Heart left ventricle (tissue), 16 donors: ENCODE measurements around the gene NKAIN2. TPM values are rescaled to one million over a fixed set of nuclear protein-coding genes. Genes with fewer than 3 reads are reported as not detected.

Experiments
- ATAC-seq, 4 donors: fragments of 200-7000 bp; cut with Tn5 transposase; one replicate each; pipeline ENCODE4 v1.9.1; 2020 to 2022; ENCODE audit warnings: moderate library complexity in 4 of 4, mild to moderate bottlenecking in 3 of 4, moderate number of reproducible peaks in 1 of 4
- DNase-seq, 5 donors: peaks; one replicate each; pipeline ENCODE4 v3.0.0-alpha.2; 2020
- H3K27ac ChIP-seq, 12 donors: fragments of 200-600 bp; sonication (generic) in 4 of 12; one replicate each; pipeline versions ENCODE4 v1.5.0 to v1.8.0; 2016 to 2022; ENCODE audit warnings: mild to moderate bottlenecking in 2 of 12
- H3K27me3 ChIP-seq, 9 donors: fragments of 200-600 bp; sonication (generic) in 2 of 9; one replicate each; pipeline versions ENCODE4 v1.5.1 to v1.8.0; 2016 to 2022; ENCODE audit warnings: mild to moderate bottlenecking in 3 of 9
- H3K36me3 ChIP-seq, 9 donors: fragments of 200-600 bp; sonication (generic) in 2 of 9; one replicate each; pipeline versions ENCODE4 v1.5.0 to v1.8.0; 2018 to 2022; ENCODE audit warnings: mild to moderate bottlenecking in 2 of 9
- H3K4me1 ChIP-seq, 12 donors: fragments of 200-600 bp; sonication (generic) in 4 of 12; one replicate each; pipeline versions ENCODE4 v1.5.0 to v1.8.0; 2016 to 2022; ENCODE audit warnings: mild to moderate bottlenecking in 3 of 12
- H3K4me3 ChIP-seq, 12 donors: fragments of 200-600 bp; sonication (generic) in 4 of 12; one replicate each; pipeline versions ENCODE4 v1.5.0 to v1.8.0; 2017 to 2022; ENCODE audit warnings: mild to moderate bottlenecking in 9 of 12, moderate library complexity in 4 of 12
- H3K9me3 ChIP-seq, 12 donors: fragments of 200-600 bp; sonication (generic) in 4 of 12; one replicate each; pipeline versions ENCODE4 v1.5.0 to v1.8.0; 2016 to 2022; ENCODE audit warnings: mild to moderate bottlenecking in 1 of 12
- POLR2A ChIP-seq, 2 donors: fragments of 450-650 bp; IDR thresholded peaks; one replicate each; pipeline ENCODE4 v1.6.1; 2017; ENCODE audit warnings: antibody characterized with exemption in 2 of 2, mild to moderate bottlenecking in 2 of 2, moderate library complexity in 2 of 2
- WGBS, 4 donors: extraction: QIAGEN DNeasy Blood & Tissue Kit in 2 of 4; methylation state at CpG; one replicate each; pipeline versions ENCODE4 v1.1.5 to v1.1.7; 2013 to 2018; 5-methylcytosine and 5-hydroxymethylcytosine counted together
- intact Hi-C, 10 donors: fragments of 100-400 bp; cut with DNase I; formaldehyde crosslinking; loops; one replicate each; pipeline versions ENCODE4 v1.11.1 to v1.14.2; 2022
- polyA plus RNA-seq, 2 donors: library from polyadenylated mRNA; stranded (reverse); fragments of 200-250 nt; gene quantifications; one replicate each; pipeline ENCODE4 v1.2.3, GENCODE V29; 2013
- total RNA-seq, 9 donors: library from RNA; depleted of rRNA in 2 of 9; stranded (reverse); fragments of >200 nt in 2 of 9; fragmentation: NEBNext Ultra II Directional in 3 of 9; extraction: Animal tissue kit (Norgen Biotek cat#: 25700) in 3 of 9; gene quantifications; one replicate each; pipeline versions ENCODE4 v1.1.0 to v1.2.4, GENCODE V29; 2016 to 2023
- TF ChIP-seq, protein P1 (sequence below), 12 donors: fragments of 200-600 bp; sonication (generic) in 4 of 12; IDR thresholded peaks; one replicate each; pipeline versions ENCODE4 v1.5.0 to v1.8.0; 2018 to 2022; ENCODE audit warnings: antibody characterized with exemption in 12 of 12, mild to moderate bottlenecking in 5 of 12
- donor health status: ischemic (EF 13 %, LVEDD 7.1; RV severe dilation, severe dysfunction).
- donor health status: healthy with polysubstance abuse.
- donor health status: DM: no; HTN: yes; CAD: no.
- donor health status: DM: no; HTN: no; CAD: no.
- donor health status: ischemic (EF 25% LVEDD 6.9; RV normal size, moderate dysfunction).
- donor health status: ischemic (EF 25% LVEDD 5.7; RV mildly dilated, moderate dysfunction).
- donor health status: healthy.
- donor health status: DM: yes; HTN: yes; CAD: no.
- donor health status: ischemic (EF 35%, LVEDD 5.7; RV mildly dilated, moderate dysfunction).
- donor health status: nonischemic (EF 11% LVEDD 7.7; RV severe dilation, severe dysfunction).
- donor health status: DM: yes; HTN: yes; CAD: no.
- donor health status: PGD.
- donor health status: ischemic (EF 29% LVEDD 5.4; RV normal size, mild dysfunction).
- donor health status: nonischemic (EF 23%, LVEDD 6.1; RV moderate dilation, normal function).

The NKAIN2 gene
- total and polyA plus RNA-seq, 11 donors: 0.19 to 0.83 (median 0.33) TPM; not detected in 2

DNA sequence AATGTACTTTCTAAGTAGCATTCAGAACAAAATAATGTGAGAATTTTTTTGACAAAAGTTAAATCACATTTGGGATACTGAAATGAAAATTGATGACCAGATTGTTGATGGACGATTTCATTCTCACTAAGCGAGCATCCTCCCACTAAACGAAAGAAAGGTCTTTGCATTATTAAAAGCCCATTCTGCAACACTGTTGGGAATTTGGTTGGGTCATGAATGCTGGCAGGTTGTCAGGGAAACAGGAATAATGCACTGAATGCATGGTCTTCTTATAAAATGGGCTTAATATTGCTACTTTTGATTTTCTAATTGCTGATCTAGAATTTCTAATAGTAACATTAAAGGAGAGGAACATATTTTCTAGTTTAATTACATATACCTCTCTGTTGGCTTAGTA lies 229.8 kb downstream of the NKAIN2 start:
- ATAC-seq: no peak
- Histone ChIP-seq H3K4me1 (no peaks in the 10 kb centered on the region), H3K9me3 (no peaks in the 10 kb centered on the region), H3K36me3 (no peaks in the 10 kb centered on the region), H3K4me3 (no peak overlapping the region), H3K27me3 (no peaks in the 10 kb centered on the region), H3K27ac (no peak overlapping the region)
- no peak for DNase-seq
- 77 to 86% (median 81%) methylated on average over 3 of the region's 3 CpGs for WGBS, 4 donors
- intact Hi-C loops: no loop called here
- TF ChIP-seq POLR2A (IDR thresholded peaks at IDR 0.05): no peak
- TF ChIP-seq, protein P1, sequence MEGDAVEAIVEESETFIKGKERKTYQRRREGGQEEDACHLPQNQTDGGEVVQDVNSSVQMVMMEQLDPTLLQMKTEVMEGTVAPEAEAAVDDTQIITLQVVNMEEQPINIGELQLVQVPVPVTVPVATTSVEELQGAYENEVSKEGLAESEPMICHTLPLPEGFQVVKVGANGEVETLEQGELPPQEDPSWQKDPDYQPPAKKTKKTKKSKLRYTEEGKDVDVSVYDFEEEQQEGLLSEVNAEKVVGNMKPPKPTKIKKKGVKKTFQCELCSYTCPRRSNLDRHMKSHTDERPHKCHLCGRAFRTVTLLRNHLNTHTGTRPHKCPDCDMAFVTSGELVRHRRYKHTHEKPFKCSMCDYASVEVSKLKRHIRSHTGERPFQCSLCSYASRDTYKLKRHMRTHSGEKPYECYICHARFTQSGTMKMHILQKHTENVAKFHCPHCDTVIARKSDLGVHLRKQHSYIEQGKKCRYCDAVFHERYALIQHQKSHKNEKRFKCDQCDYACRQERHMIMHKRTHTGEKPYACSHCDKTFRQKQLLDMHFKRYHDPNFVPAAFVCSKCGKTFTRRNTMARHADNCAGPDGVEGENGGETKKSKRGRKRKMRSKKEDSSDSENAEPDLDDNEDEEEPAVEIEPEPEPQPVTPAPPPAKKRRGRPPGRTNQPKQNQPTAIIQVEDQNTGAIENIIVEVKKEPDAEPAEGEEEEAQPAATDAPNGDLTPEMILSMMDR (IDR thresholded peaks at IDR 0.05): no peak

DNA sequence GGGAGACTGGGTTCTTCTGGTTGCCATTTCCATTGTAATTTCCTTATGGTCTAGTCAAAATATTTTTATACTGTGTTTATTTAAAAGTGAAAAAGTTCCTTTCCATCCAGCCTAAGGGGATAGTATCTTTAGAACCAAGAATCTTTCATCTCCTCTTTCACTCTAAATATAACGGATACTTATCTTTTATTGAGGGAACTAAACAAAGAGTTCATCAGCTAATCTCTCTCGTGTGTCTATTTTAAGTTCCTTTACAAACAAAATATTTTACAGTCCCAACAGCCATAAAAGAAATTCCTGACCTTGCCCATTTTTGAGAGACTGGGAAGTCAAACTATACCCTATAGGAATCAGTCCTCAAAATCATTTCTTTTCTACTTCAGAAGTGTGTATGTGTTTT lies 232.7 kb downstream of the NKAIN2 start:
- Histone ChIP-seq H3K27me3 (no peaks in the 10 kb centered on the region), H3K4me1 (no peaks in the 10 kb centered on the region), H3K4me3 (no peak overlapping the region), H3K27ac (no peak overlapping the region), H3K36me3 (no peaks in the 10 kb centered on the region), H3K9me3 (no peaks in the 10 kb centered on the region)
- WGBS, 4 donors: 8 to 20% (median 13%) methylated on average over 2 of the region's 2 CpGs
- intact Hi-C loops: no loop called here
- ATAC-seq (no peak), DNase-seq (no peak)
- TF ChIP-seq POLR2A (IDR thresholded peaks at IDR 0.05): no peak
- TF ChIP-seq, protein P1 (IDR thresholded peaks at IDR 0.05): no peak

DNA sequence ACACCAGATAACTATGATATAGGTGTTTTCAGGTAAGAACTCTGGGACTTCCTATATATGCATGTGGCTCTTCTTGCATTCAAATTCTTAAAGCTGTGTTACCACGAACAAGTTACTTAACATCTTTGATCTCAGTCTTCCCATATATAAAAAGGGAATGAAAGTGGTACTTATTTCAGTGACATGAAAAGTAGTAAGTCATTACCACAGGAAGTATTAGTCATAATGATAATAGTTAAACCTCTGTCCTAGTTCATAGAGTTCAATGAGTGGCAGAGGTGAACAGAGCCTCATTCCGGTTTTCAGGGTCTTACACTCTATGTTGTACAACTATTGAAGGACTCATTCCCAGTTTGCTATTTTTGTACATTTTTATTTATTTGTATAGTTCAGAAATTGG lies 237.0 kb downstream of the NKAIN2 start:
- TF ChIP-seq, protein P1 (IDR thresholded peaks at IDR 0.05): no peak
- no peak for TF ChIP-seq POLR2A (IDR thresholded peaks at IDR 0.05)
- Histone ChIP-seq H3K4me3 (no peak overlapping the region), H3K27me3 (no peaks in the 10 kb centered on the region), H3K27ac (no peak overlapping the region), H3K36me3 (no peaks in the 10 kb centered on the region), H3K4me1 (no peaks in the 10 kb centered on the region), H3K9me3 (no peaks in the 10 kb centered on the region)
- intact Hi-C loops: no loop called here
- DNase-seq (no peak), ATAC-seq (no peak)
- whole genome bisulfite sequencing, 4 donors: 61 to 79% (median 75%) methylated on average over 2 of the region's 2 CpGs

DNA sequence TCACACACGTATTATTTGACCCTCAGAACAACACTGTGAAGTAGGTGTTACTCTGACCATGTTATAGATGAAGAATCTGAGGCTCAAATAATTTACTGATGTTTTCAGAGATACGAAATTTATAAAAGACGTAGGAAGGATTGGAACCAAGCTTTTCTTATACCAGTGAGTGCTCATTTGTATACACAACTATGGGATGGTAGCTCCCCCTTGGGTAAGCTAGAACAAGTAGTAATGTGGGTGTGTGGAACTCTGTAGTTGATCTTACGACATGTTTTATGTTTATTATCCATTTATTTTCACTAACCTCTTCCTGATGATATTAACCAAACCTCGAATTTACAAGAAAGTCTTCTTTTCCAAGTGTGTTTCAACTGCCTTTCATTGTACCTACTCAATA lies 248.5 kb downstream of the NKAIN2 start:
- Histone ChIP-seq H3K36me3 (no peaks in the 10 kb centered on the region), H3K27me3 (no peaks in the 10 kb centered on the region), H3K9me3 (no peaks in the 10 kb centered on the region), H3K4me1 (no peaks in the 10 kb centered on the region), H3K27ac (no peak overlapping the region), H3K4me3 (no peak overlapping the region)
- ATAC-seq: no peak
- DNase-seq: no peak
- intact Hi-C loops: loop anchor here in 3 of 10 donors (5.0 to 10.0 kb wide), 2 partner anchors 247 to 250 kb away; partner anchors contain the start of gene NKAIN2 (in 3 of the 3)
- TF ChIP-seq POLR2A (IDR thresholded peaks at IDR 0.05): no peak
- TF ChIP-seq, protein P1 (IDR thresholded peaks at IDR 0.05): peak in 1 of 12 donors; percentile 10
- 73 to 79% (median 74%) methylated on average over 5 of the region's 5 CpGs for WGBS, 4 donors
